Stimulated activated CD4-positive, alpha-beta T cell treated with anti-CD3 and anti-CD28 coated beads, Interleukin-4, amount 100 ng/mL, for 1 hour (primary cell): ENCODE results near the gene COX5A.
A peak's percentile ranks its signal among the peaks of the same experiment; 100 is the strongest.
"Not testable (repeated sequence)": the region's sequence is repeated elsewhere in the genome, so short reads cannot be mapped to it uniquely, and the experiment has no call there.

Experiments used
- DNase-seq: peaks from one replicate; pipeline ENCODE4 v3.0.0-alpha.2; 2020

The COX5A gene

GRCh38 chr15:74895830-74896229 lies 42.0 kb downstream of the COX5A start:
- no peak for DNase-seq

DNA sequence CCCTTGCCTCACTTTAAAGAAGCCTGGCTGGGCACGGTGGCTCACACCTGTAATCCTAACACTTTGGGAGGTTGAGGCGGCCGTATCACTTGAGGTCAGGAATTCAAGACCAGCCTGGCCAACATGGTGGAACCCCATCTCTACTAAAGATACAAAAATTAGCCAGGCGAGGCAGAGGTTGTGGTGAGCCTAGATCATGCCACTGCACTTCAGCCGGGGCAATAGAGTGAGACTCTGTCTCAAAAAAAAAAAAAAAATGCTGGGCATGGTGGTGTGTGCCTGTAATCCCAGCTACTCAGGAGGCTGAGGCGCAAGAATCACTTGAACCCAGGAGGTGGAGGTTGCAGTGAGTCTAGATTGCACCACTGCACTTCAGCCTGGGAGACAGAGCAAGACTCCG lies 43.5 kb downstream of the COX5A start:
- DNase-seq: not testable (repeated sequence)

- DNase-seq: no peak
Measured at GRCh38 chr15:74893627-74894026, 44.2 kb downstream of the COX5A start.

DNA sequence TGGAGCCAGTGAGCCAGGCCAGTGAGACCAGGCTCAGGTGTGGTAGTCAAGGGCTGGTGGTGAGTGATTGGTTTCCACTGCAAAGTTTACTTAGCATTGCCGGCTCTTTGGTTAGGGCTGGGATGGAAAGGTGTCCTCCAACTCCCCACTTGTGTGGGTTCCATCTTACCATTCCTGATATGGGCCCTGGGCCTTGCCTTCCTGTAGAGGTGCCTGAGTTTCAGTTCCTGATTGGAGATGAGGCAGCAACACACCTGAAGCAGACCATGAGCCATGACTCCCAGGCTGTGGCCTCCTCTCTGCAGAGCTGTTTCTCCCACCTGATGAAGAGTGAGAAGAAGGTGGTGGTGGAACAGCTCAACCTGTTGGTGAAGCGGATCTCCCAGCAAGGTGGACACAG lies 44.9 kb downstream of the COX5A start:
- no peak for DNase-seq

GRCh38 chr15:74892313-74892712 lies 45.6 kb downstream of the COX5A start:
- no peak for DNase-seq

- DNase-seq: no peak
Measured at GRCh38 chr15:74891469-74891868, 46.4 kb downstream of the COX5A start.

- no peak for DNase-seq
Measured at GRCh38 chr15:74890665-74890960, 47.3 kb downstream of the COX5A start.

DNA sequence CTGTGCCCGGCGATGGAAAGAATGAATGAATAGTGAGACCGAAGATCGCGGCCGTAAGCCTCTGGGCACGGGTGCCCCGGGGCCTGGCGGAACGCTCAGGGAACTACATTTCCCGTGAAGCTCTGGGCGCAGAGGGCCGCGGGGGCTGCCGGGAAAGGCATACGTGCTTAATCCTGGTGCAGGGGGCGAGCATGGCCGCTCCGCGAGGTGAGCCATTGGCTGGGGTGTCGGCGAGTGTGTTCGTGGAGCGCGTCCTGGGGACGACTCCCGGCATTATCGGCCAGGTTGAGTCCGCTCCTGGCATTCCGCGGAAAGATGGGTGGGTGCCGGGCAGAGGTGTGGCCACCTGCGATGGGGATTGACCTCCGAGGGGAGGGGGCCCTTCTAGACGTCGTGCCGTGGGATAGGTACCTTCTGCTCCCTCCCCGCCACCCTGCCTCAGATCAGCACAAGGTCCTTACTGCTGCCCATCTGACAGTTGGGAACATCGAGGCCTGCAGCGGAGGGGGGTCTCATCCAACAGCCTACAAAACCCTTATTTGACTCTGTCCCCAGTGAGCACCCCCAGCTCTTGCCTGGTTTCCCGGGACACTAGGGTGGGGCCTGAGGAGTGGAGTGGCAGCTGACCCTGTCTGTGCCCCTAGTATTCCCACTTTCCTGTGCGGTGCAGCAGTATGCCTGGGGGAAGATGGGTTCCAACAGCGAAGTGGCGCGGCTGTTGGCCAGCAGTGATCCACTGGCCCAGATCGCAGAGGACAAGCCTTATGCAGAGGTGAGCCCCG lies 47.8 kb downstream of the COX5A start, which contains the start of gene MPI:
Gene MPI (plus strand): TSS at position 160 of the 782 bp plus-strand sequence. CDS start 32 bp downstream, at position 192.
- peak; percentile 87 for DNase-seq

DNA sequence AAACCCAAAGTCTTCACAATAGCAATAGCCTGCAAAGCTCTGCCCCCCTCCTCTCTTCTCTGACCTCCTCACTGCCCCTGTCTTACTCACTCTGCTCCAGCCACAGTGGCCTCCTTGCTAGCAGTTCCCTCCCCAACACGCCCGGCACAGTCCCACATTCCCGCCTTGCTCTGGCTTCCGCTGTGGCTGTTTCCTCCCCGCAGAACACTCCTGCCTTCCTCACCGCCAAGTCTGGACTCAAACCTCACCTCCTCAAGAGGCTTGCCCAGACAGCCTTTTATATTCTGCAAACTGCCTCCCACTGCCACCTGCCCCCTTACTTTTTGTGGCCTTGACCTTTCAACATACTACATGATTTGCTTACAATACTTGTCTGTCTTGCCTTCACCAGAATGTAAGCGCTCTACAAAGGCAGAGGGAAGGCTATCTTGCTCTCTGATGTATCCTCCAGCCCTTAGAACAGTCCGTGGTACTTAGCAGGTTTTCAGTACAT lies 48.4 kb downstream of the COX5A start:
- peak; percentile 15 for DNase-seq

- no peak for DNase-seq
Measured at GRCh38 chr15:74888716-74889115, 49.2 kb downstream of the COX5A start.

DNA sequence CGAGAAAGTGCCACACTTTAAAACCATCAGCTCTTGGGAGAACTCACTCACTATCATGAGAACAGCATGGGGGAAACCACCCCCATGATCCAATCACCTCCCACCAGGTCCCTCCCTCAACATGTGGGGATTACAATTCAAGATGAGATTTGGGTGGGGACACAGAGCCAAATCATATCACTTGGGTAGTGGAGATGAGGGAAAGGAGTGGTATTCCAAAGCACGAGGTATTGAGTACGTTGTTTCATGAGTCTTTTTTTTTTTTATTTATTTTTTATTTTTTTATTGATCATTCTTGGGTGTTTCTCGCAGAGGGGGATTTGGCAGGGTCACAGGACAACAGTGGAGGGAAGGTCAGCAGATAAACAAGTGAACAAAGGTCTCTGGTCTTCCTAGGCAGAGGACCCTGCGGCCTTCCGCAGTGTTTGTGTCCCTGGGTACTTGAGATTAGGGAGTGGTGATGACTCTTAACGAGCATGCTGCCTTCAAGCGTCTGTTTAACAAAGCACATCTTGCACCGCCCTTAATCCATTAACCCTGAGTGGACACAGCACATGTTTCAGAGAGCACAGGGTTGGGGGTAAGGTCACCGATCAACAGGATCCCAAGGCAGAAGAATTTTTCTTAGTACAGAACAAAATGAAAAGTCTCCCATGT lies 50.2 kb downstream of the COX5A start:
- DNase-seq: not testable (repeated sequence)

- DNase-seq: no peak
Measured at GRCh38 chr15:74885461-74885860, 52.4 kb downstream of the COX5A start.

GRCh38 chr15:74884428-74885223 lies 53.2 kb downstream of the COX5A start:
- no peak for DNase-seq

GRCh38 chr15:74882528-74882927 lies 55.3 kb downstream of the COX5A start:
- no peak for DNase-seq

- DNase-seq: no peak
Measured at GRCh38 chr15:74878273-74878672, 59.6 kb downstream of the COX5A start.

DNA sequence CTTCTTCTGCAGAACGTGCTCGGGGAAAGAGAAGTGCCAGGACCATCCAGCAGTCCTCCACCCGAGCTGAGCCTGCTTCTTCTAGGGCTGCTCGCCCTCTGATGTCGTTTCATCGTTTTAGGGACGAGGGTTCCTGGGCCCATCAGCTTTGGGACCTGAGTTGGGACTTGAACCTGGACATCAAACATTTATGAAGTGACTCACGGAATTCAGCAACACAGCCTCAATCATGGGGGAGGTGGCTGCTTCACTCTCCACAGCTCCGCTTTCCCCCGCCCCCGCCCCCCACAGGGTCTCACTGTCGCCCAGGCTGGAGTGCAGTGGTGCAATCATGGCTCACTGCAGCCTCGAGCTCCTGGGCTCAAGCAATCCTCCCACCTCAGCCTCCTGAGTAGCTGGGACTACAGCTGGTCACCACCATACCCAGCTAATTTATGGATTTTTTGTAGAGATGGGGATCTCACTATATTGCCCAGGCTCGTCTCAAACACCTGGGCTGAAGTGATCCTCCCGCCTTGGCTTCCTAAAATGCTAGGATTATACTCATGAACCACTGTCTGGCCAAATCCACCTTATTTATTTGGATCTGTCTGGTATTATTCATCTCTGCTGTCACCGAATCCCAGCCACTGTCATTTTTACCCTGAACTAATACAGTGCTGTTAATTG lies 64.0 kb downstream of the COX5A start:
- no peak for DNase-seq

- peak; percentile 85 for DNase-seq
Measured at GRCh38 chr15:74873036-74873755, 64.7 kb downstream of the COX5A start, which contains the start of gene SCAMP2. SCAMP2 (minus strand) TSS chr15:74873365; CDS start chr15:74873255, 110 bp downstream.

DNA sequence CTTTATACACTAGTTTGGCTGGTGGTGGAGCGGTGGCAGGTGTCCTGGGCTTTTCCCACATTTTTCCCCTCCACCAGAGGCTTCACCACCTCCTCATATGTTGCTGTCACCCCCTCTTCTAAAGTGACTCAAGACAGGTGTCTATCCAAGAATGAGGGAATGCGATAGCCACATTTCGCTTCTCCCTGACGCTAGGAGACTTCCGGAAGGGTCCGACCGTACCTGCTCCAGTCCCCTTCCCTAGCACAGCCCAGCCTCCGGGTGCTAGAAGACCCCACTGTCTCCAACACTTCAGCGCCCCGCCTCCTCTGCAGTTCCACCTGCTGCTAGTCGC lies 65.2 kb downstream of the COX5A start:
- DNase-seq: no peak

GRCh38 chr15:74870436-74871215 lies 67.2 kb downstream of the COX5A start:
- DNase-seq: no peak
